Neutrophil (primary cell): ENCODE measurements around the gene RPN2.

Source experiments
- H3K27ac ChIP-seq: fragments of 200-600 bp; sonication (generic); 2 replicates; pipeline ENCODE4 v1.5.1; 2016; ENCODE audit warnings: mild to moderate bottlenecking, moderate library complexity
- H3K27me3 ChIP-seq: fragments of 200-600 bp; sonication (generic); 2 replicates; pipeline ENCODE4 v1.6.0; 2016; ENCODE audit warnings: mild to moderate bottlenecking
- H3K36me3 ChIP-seq: fragments of 200-600 bp; sonication (generic); 2 replicates; pipeline ENCODE4 v1.5.1; 2017
- H3K4me1 ChIP-seq, 2 experiments: fragments of 200-600 bp in 1 of 2; sonication (generic) in 1 of 2; 1 replicate in 1 of 2; 2 replicates in 1 of 2; pipeline versions ENCODE4 v1.5.1 to v1.6.1; 2013 to 2016; ENCODE audit warnings: low read depth in 1 of 2, low read length in 1 of 2, mild to moderate bottlenecking in 1 of 2, moderate library complexity in 1 of 2; ENCODE audit not compliant: control insufficient read depth in 1 of 2, insufficient read depth in 1 of 2
- H3K4me3 ChIP-seq, 2 experiments: fragments of 200-600 bp in 1 of 2; sonication (generic) in 1 of 2; 1 replicate in 1 of 2; 2 replicates in 1 of 2; pipeline ENCODE4 v1.5.1; 2013 to 2016; ENCODE audit warnings: low read depth in 1 of 2, low read length in 1 of 2, mild to moderate bottlenecking in 1 of 2, moderate library complexity in 1 of 2
- H3K9me3 ChIP-seq: fragments of 200-600 bp; sonication (generic); 2 replicates; pipeline ENCODE4 v1.5.1; 2016
- TF ChIP-seq, protein P1 (sequence below): fragments of 200-600 bp; sonication (generic); IDR thresholded peaks from 2 replicates; pipeline ENCODE4 v1.5.1; 2016; ENCODE audit warnings: antibody characterized with exemption

The RPN2 gene

DNA sequence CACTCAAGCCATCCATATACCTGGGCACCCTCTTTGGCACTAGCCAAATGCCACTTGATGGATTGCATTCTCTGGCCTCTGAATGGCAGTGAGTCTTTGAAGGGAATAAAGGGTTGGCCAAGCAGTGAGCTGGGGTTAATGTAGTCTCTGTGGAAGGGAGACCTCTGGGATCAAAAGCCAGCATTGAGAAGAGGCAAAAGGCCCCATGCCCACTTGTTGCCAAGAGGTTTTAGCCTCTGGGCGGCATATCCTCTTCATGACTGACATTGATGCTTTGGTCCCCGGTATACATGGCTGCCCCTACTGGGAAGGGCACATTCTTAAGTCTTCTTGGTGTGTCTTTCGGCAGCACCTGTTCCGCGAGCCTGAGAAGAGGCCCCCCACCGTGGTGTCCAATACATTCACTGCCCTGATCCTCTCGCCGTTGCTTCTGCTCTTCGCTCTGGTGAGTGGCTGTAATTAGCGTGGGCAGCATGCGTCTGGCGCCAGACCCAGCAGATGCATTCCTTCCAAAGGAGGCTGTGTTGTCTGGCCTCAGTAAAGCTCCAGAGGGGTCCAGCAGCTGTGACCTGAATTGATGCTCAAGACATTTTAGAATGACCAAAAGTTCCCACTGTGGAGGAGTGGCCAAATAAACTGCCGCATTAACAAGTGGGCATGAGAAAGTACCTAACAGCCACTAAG is 53.0 kb downstream of the RPN2 start:
- Histone ChIP-seq H3K4me3 (no peak overlapping the region), H3K4me1 (no peaks in the 10 kb centered on the region), H3K9me3 (no peaks in the 10 kb centered on the region), H3K36me3 (peaks cover 99% of the 10 kb centered on the region), H3K27ac (no peak overlapping the region), H3K27me3 (no peaks in the 10 kb centered on the region)
- TF ChIP-seq, protein P1, sequence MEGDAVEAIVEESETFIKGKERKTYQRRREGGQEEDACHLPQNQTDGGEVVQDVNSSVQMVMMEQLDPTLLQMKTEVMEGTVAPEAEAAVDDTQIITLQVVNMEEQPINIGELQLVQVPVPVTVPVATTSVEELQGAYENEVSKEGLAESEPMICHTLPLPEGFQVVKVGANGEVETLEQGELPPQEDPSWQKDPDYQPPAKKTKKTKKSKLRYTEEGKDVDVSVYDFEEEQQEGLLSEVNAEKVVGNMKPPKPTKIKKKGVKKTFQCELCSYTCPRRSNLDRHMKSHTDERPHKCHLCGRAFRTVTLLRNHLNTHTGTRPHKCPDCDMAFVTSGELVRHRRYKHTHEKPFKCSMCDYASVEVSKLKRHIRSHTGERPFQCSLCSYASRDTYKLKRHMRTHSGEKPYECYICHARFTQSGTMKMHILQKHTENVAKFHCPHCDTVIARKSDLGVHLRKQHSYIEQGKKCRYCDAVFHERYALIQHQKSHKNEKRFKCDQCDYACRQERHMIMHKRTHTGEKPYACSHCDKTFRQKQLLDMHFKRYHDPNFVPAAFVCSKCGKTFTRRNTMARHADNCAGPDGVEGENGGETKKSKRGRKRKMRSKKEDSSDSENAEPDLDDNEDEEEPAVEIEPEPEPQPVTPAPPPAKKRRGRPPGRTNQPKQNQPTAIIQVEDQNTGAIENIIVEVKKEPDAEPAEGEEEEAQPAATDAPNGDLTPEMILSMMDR = no peak

DNA sequence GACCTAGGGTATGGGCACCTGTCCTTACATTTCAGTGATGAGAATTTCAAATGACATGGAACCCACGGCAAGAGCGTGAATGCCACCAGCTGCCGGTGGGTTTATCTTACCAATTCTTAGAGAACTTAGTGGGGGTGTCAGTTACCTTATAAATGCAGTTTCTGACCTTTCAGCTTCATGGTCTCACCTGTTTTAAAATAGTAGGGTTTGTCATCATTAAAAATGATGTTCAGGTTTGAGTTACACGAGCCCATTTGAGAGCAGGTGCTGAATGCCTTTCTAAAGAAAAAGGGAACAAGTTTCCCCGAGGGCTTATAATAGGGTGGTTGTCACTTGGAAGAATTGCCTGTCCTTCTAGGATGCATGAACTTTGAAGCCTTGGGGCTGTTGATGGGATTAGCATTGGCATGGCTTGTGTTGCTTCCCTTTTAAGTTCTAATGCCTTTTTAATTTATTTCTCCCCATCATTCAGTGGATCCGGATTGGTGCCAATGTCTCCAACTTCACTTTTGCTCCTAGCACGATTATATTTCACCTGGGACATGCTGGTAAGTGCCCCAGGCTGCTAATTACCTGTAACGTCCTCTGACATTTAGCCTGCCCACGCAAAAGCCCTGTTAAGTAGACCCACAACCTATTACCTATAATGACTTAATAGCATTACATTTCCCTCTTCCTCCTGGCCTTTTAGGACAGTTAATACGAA is 54.6 kb downstream of the RPN2 start:
- H3K4me3 ChIP-seq = no peak overlapping the region
- H3K9me3 ChIP-seq = no peaks in the 10 kb centered on the region
- peaks cover 99% of the 10 kb centered on the region for H3K36me3 ChIP-seq
- H3K4me1 ChIP-seq = no peaks in the 10 kb centered on the region
- TF ChIP-seq, protein P1 = no peak
- H3K27ac ChIP-seq = no peak overlapping the region
- no peaks in the 10 kb centered on the region for H3K27me3 ChIP-seq

DNA sequence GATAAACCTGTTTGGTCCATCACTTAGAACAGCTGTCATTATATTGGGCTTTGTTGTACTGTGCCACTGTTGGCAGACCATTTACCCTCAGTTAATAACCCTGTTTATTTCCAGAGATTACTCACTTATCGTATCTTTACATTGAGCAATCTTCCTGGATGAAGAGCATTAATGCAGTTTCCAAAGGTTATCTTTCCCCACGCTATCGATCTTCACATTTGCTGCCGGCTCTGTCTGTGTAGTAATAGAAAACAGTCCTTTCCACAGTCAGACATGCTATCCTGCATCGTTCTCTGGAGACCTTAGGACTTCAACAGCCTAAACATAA is 55.1 kb downstream of the RPN2 start:
- Histone ChIP-seq H3K27ac (no peak overlapping the region), H3K36me3 (peaks cover 99% of the 10 kb centered on the region), H3K9me3 (no peaks in the 10 kb centered on the region), H3K27me3 (no peaks in the 10 kb centered on the region), H3K4me3 (no peak overlapping the region), H3K4me1 (no peaks in the 10 kb centered on the region)
- TF ChIP-seq, protein P1 = no peak

DNA sequence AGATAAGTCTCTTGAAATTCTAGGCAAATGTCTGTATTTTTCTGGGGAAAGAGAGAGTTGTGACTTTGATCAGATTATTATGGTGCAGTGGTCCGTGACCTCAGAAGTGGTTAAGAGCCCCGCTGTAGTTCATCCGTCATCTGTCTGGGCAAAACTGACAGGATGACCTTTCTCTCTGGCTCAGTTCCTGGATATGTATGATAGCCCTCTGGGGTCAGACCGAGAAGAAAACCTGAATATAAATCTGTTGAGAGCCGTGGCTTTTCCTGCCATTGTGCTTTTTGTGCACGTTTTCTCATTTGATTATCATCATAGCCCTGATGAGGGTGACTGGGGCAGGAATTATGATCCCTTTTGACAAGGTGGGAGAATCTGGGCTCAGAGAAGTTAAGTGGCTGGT is 55.9 kb downstream of the RPN2 start:
- Histone ChIP-seq H3K36me3 (peaks cover 98% of the 10 kb centered on the region), H3K27me3 (no peaks in the 10 kb centered on the region), H3K4me3 (no peak overlapping the region), H3K4me1 (no peaks in the 10 kb centered on the region), H3K9me3 (no peaks in the 10 kb centered on the region), H3K27ac (no peak overlapping the region)
- TF ChIP-seq, protein P1 = no peak

DNA sequence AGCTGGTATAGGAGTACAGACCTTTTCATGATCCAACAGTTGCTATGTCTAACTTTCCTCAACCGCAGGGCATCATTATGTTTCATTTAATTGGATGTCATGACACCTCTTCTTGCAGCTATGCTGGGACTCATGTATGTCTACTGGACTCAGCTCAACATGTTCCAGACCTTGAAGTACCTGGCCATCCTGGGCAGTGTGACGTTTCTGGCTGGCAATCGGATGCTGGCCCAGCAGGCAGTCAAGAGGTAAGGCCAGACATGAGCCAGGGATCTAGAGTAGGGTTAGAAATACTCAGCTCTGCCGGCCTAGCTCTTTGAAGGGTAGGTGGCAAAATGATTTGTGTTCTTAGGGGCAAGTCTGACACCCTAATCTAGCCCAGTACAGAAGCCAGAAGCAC is 57.3 kb downstream of the RPN2 start:
- Histone ChIP-seq H3K4me3 (no peak overlapping the region), H3K27me3 (no peaks in the 10 kb centered on the region), H3K4me1 (no peaks in the 10 kb centered on the region), H3K36me3 (peaks cover 98% of the 10 kb centered on the region), H3K9me3 (no peaks in the 10 kb centered on the region), H3K27ac (no peak overlapping the region)
- TF ChIP-seq, protein P1 = no peak
